HG02840 (cell line): ENCODE data around the gene STAT5A.
"Not testable (repeated sequence)": the region's sequence is repeated elsewhere in the genome, so short reads cannot be mapped to it uniquely, and the experiment has no call there.

Source experiments
- ATAC-seq: cut with Tn5 transposase; IDR thresholded peaks from one replicate; pipeline ENCODE4 v1.9.1; 2021; ENCODE audit warnings: mild to moderate bottlenecking, moderate library complexity, moderate number of reproducible peaks; ENCODE audit not compliant: unreplicated experiment, low FRiP score

Gene STAT5A

DNA sequence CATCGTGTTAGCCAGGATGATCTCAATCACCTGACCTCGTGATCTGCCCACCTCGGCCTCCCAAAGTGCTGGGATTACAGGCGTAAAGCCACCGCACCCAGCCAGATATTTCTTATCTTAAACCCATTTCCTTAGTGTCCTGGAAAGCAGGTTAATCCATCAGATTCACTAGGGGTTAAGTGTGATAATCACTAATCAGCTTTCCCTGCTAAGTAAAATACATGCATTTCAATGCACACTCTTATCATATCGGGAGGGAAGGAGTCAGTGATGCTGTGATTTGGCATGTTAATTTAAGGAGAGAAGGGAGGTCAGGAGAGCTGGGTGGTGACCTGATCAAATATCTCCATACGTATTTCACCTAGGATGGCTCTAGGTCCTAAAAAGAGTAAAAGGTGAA is 70.8 kb downstream of the STAT5A start:
- no peak for ATAC-seq

DNA sequence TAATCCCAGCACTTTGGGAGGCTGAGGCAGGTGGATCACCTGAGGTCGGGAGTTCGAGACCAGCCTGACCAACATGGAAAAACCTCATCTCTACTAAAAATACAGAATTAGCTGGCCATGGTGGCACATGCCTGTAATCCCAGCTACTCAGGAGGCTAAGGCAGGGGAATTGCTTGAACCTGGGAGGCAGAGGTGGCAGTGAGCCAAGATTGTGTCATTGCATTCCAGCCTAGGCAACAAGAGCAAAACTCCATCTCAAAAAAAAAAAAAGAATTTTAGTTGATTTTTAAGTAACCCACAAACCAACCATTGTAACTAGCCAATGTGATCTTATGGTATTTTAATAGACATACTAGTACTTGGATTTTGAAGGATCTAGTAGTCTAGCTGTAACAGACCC is 72.1 kb downstream of the STAT5A start:
- not testable (repeated sequence) for ATAC-seq
